HL-60 (cell line): ENCODE results near the gene CCDC69.

ENCODE experiments used
- DNase-seq, 2 experiments: peaks; one replicate each; pipeline ENCODE4 v3.0.0-alpha.2; 2010 to 2020; ENCODE audit warnings: low read depth in 1 of 2, low spot score in 1 of 2
- H3K27ac ChIP-seq: fragments of 250-450 bp; sonication (Bioruptor Pico); replicated peaks from 2 replicates; pipeline ENCODE4 v1.5.1; 2020; ENCODE audit warnings: mild to moderate bottlenecking, moderate library complexity
- H3K27me3 ChIP-seq: fragments of 250-450 bp; sonication (Bioruptor Pico); 2 replicates; pipeline ENCODE4 v1.5.1; 2021; ENCODE audit warnings: mild to moderate bottlenecking, moderate library complexity; ENCODE audit not compliant: insufficient read depth, poor library complexity, severe bottlenecking
- H3K4me3 ChIP-seq: replicated peaks from 2 replicates; pipeline ENCODE4 v1.5.1; 2011; ENCODE audit warnings: mild to moderate bottlenecking, control low read depth, low read length; ENCODE audit not compliant: insufficient read depth
- CTCF ChIP-seq: IDR thresholded peaks from one replicate; pipeline ENCODE4 v1.5.1; 2011; ENCODE audit warnings: low read length, control low read depth, inconsistent platforms; ENCODE audit not compliant: insufficient read depth
- GABPA ChIP-seq: IDR thresholded peaks from 2 replicates; pipeline ENCODE4 v1.6.1; 2012; ENCODE audit warnings: low read depth
- POLR2AphosphoS5 ChIP-seq: IDR thresholded peaks from 2 replicates; pipeline ENCODE4 v1.6.1; 2012; ENCODE audit warnings: low read depth
- REST ChIP-seq: IDR thresholded peaks from 2 replicates; pipeline ENCODE4 v1.6.1; 2012; ENCODE audit warnings: low read depth; ENCODE audit not compliant: insufficient replicate concordance
- SPI1 ChIP-seq: IDR thresholded peaks from 2 replicates; pipeline ENCODE4 v1.6.1; 2012; ENCODE audit warnings: low read depth, mild to moderate bottlenecking, borderline replicate concordance

CCDC69 gene

GRCh38 chr5:151154931-151155774, 68.7 kb downstream of the CCDC69 start:
- peak in 1 of 2 experiments; percentile 50 for DNase-seq
- H3K27me3 ChIP-seq = no peaks in the 10 kb centered on the region
- TF ChIP-seq SPI1 (no peak; the same call in 1 of the 2 replicates), GABPA (no peak), POLR2AphosphoS5 (no peak), CTCF (no peak), REST (no peak)
- H3K27ac ChIP-seq = peak overlapping the region; percentile 87
- H3K4me3 ChIP-seq = peak overlapping the region; percentile 72

- Histone ChIP-seq H3K27me3 (no peaks in the 10 kb centered on the region), H3K4me3 (no peak overlapping the region), H3K27ac (peak overlapping the region; percentile 92)
- TF ChIP-seq SPI1 (no peak), REST (no peak), POLR2AphosphoS5 (no peak), CTCF (no peak), GABPA (no peak)
- no peak for DNase-seq
Measured at GRCh38 chr5:151153766-151154272, 70.1 kb downstream of the CCDC69 start.

- H3K27ac ChIP-seq = peak overlapping the region; percentile 92
- TF ChIP-seq REST (no peak), POLR2AphosphoS5 (no peak), CTCF (no peak), GABPA (no peak), SPI1 (no peak)
- H3K27me3 ChIP-seq = no peaks in the 10 kb centered on the region
- no peak for DNase-seq
- H3K4me3 ChIP-seq = no peak overlapping the region
Measured at GRCh38 chr5:151153300-151153699, 70.6 kb downstream of the CCDC69 start.
